HepG2 (cell line): ENCODE results near the gene BCAS1.

Experiments
- FOXK1 ChIP-seq: sonication (generic); formaldehyde crosslinking; IDR thresholded peaks from 2 replicates; pipeline ENCODE4 v1.4.0; 2020; ENCODE audit warnings: low read depth, missing genetic modification reagents, borderline replicate concordance
- IKZF1 ChIP-seq: fragments of 450-650 bp; IDR thresholded peaks from 2 replicates; pipeline ENCODE4 v1.7.1; 2016
- POLR2AphosphoS5 ChIP-seq: IDR thresholded peaks from 2 replicates; pipeline ENCODE4 v1.6.1; 2012; ENCODE audit warnings: low read depth, low read length
- ZNF484 ChIP-seq: sonication (generic); formaldehyde crosslinking; IDR thresholded peaks from 2 replicates; pipeline ENCODE4 v1.5.1; 2020; ENCODE audit warnings: mild to moderate bottlenecking, low read depth, missing genetic modification reagents, borderline replicate concordance
- ZNF558 ChIP-seq: sonication (generic); formaldehyde crosslinking; IDR thresholded peaks from 2 replicates; pipeline ENCODE4 v1.9.0; 2022; ENCODE audit warnings: mild to moderate bottlenecking, missing genetic modification reagents, borderline replicate concordance
- ZNF720 ChIP-seq: sonication (generic); formaldehyde crosslinking; IDR thresholded peaks from 2 replicates; pipeline ENCODE4 v1.4.0; 2020; ENCODE audit warnings: missing genetic modification reagents
- ZNF790 ChIP-seq: sonication (generic); formaldehyde crosslinking; IDR thresholded peaks from 2 replicates; pipeline ENCODE4 v1.8.0; 2022; ENCODE audit warnings: missing genetic modification reagents, mild to moderate bottlenecking, borderline replicate concordance
- TF ChIP-seq, protein P1 (sequence below): sonication (generic); formaldehyde crosslinking; IDR thresholded peaks from 2 replicates; pipeline ENCODE4 v1.5.0; 2020; ENCODE audit warnings: mild to moderate bottlenecking, missing genetic modification reagents, moderate library complexity
- TF ChIP-seq, protein P2 (sequence below): sonication (generic); formaldehyde crosslinking; IDR thresholded peaks from 2 replicates; pipeline ENCODE4 v1.4.0; 2020; ENCODE audit warnings: missing genetic modification reagents
- TF ChIP-seq, protein P3 (sequence below): sonication (generic); formaldehyde crosslinking; IDR thresholded peaks from 2 replicates; pipeline ENCODE4 v1.4.0; 2020; ENCODE audit warnings: missing genetic modification reagents
- TF ChIP-seq, protein P4 (sequence below): sonication (generic); formaldehyde crosslinking; IDR thresholded peaks from 2 replicates; pipeline ENCODE4 v1.4.0; 2020; ENCODE audit warnings: missing genetic modification reagents

DNA sequence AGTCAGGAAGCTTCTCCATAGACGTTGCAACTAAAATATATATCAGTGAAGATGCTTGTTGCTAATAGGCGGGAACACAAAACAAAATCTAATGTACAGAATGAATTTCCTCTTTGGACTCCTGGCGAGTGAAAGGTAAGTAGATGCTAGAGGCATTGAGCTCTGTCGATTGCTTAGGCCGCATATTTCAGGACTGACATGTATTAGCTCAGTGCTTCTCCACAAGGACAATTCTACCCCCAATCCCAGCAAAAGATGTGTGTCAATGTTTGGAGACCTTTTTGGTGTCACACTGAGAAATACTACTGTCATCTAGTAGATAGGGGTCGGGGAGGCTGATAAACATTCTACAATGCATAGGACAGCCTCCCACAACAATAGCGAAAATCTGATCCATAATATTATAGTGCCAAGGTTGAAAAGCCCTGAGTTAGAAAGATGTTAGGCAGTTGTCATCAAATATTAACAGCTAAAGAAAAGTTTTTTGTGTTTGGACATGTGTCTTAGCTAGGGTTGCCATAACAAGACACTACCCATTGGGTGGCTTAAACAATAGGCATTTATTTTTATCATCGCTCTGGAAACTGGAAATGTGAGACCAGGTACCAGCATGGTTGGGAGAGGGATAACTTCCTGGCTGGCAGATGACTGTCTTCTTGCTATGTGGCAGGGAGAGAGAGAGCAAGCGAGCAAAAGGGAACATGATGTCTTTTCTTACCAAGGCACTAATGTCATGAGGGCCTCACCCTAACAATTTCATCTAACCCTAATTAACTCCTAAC, 48.0 kb upstream of the BCAS1 start:
- no peak for TF ChIP-seq ZNF558
- no peak for TF ChIP-seq FOXK1 (CRISPR knock-in tag)
- no peak for TF ChIP-seq POLR2AphosphoS5
- TF ChIP-seq, protein P1, sequence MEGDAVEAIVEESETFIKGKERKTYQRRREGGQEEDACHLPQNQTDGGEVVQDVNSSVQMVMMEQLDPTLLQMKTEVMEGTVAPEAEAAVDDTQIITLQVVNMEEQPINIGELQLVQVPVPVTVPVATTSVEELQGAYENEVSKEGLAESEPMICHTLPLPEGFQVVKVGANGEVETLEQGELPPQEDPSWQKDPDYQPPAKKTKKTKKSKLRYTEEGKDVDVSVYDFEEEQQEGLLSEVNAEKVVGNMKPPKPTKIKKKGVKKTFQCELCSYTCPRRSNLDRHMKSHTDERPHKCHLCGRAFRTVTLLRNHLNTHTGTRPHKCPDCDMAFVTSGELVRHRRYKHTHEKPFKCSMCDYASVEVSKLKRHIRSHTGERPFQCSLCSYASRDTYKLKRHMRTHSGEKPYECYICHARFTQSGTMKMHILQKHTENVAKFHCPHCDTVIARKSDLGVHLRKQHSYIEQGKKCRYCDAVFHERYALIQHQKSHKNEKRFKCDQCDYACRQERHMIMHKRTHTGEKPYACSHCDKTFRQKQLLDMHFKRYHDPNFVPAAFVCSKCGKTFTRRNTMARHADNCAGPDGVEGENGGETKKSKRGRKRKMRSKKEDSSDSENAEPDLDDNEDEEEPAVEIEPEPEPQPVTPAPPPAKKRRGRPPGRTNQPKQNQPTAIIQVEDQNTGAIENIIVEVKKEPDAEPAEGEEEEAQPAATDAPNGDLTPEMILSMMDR (CRISPR knock-in tag), result no peak
- no peak for TF ChIP-seq ZNF720
- TF ChIP-seq, protein P2, sequence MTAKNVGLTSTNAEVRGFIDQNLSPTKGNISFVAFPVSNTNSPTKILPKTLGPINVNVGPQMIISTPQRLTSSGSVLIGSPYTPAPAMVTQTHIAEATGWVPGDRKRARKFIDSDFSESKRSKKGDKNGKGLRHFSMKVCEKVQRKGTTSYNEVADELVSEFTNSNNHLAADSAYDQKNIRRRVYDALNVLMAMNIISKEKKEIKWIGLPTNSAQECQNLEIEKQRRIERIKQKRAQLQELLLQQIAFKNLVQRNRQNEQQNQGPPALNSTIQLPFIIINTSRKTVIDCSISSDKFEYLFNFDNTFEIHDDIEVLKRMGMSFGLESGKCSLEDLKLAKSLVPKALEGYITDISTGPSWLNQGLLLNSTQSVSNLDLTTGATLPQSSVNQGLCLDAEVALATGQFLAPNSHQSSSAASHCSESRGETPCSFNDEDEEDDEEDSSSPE (CRISPR knock-in tag), result no peak
- no peak for TF ChIP-seq ZNF484 (CRISPR knock-in tag)
- no peak for TF ChIP-seq IKZF1
- TF ChIP-seq ZNF790 (CRISPR knock-in tag), result no peak
- TF ChIP-seq, protein P3, sequence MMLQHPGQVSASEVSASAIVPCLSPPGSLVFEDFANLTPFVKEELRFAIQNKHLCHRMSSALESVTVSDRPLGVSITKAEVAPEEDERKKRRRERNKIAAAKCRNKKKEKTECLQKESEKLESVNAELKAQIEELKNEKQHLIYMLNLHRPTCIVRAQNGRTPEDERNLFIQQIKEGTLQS (CRISPR knock-in tag), result no peak
- TF ChIP-seq, protein P4, sequence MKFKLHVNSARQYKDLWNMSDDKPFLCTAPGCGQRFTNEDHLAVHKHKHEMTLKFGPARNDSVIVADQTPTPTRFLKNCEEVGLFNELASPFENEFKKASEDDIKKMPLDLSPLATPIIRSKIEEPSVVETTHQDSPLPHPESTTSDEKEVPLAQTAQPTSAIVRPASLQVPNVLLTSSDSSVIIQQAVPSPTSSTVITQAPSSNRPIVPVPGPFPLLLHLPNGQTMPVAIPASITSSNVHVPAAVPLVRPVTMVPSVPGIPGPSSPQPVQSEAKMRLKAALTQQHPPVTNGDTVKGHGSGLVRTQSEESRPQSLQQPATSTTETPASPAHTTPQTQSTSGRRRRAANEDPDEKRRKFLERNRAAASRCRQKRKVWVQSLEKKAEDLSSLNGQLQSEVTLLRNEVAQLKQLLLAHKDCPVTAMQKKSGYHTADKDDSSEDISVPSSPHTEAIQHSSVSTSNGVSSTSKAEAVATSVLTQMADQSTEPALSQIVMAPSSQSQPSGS (CRISPR knock-in tag), result no peak
